Hematopoietic multipotent progenitor cell treated with erythropoietin and hydrocortisone succinate and interleukin-3 and kit ligand, for 4 days (in vitro differentiated cells): ENCODE measurements around the gene PIAS4.
"Not testable (repeated sequence)": the region's sequence is repeated elsewhere in the genome, so short reads cannot be mapped to it uniquely, and the experiment has no call there.

Experiments
- DNase-seq: peaks from one replicate; pipeline ENCODE4 v3.0.0-alpha.2; 2015

Gene PIAS4

GRCh38 chr19:3998667-3999412 is 8.7 kb upstream of the PIAS4 start:
- not testable (repeated sequence) for DNase-seq

DNA sequence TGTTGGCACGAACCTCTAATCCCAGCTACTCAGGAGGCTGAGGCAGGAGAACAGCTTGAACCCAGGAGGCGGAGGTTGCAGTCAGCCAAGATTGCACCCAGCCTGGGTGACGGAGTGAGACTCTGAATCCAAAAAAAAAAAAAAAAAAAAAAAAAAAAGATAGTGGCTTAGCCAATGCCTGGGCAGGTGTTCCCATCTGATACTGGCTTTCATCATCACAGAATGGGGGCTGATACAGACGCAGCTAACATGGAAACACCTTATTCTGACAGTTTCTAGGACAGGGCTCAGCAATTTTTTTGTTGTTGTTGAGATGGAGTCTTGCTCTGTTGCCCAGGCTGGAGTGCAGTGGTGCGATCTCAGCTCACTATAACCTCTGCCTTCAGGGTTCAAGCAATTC is 6.7 kb upstream of the PIAS4 start:
- not testable (repeated sequence) for DNase-seq

DNA sequence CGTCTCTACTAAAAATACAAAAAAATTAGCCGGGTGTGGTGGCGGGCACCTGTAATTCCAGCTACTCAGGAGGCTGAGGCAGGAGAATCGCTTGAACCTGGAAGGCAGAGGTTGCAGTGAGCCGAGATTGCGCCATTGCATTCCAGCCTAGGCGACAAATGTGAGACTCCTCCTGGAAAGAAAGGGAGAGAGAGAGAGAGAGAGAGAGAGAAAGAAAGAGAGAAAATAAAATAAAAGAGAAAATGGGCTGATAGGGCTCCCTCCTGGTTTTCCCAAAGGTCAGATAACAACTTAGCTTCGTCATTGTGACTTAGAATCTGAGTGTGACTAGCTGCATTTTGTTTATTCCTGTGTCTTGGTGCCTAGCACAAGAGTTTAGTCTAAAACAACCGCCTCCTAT is 2.1 kb upstream of the PIAS4 start:
- DNase-seq = not testable (repeated sequence)

- peak; percentile 59 for DNase-seq
Observed at GRCh38 chr19:4007836-4008539, 452 bp downstream of the PIAS4 start.

GRCh38 chr19:4009990-4010807 is 2.7 kb downstream of the PIAS4 start:
- no peak for DNase-seq

GRCh38 chr19:4010808-4011110 is 3.2 kb downstream of the PIAS4 start:
- DNase-seq = no peak

DNA sequence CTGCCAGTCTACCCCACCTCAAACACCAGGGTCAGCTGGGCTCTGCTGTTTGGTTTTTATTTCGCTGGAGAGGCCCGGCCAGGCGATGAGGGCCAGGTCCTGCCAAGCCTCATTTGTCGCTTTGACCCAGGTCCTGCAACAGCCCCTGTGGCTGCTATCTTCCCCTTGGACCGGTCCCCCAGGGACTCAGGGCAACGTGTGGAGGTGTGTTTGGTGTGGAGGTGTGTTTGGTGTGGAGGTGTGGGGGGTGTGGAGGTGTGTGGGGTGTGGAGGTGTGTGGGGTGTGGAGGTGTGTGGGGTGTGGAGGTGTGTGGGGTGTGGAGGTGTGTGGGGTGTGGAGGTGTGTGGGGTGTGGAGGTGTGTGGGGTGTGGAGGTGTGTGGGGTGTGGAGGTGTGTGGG is 3.9 kb downstream of the PIAS4 start:
- DNase-seq = not testable (repeated sequence)

DNA sequence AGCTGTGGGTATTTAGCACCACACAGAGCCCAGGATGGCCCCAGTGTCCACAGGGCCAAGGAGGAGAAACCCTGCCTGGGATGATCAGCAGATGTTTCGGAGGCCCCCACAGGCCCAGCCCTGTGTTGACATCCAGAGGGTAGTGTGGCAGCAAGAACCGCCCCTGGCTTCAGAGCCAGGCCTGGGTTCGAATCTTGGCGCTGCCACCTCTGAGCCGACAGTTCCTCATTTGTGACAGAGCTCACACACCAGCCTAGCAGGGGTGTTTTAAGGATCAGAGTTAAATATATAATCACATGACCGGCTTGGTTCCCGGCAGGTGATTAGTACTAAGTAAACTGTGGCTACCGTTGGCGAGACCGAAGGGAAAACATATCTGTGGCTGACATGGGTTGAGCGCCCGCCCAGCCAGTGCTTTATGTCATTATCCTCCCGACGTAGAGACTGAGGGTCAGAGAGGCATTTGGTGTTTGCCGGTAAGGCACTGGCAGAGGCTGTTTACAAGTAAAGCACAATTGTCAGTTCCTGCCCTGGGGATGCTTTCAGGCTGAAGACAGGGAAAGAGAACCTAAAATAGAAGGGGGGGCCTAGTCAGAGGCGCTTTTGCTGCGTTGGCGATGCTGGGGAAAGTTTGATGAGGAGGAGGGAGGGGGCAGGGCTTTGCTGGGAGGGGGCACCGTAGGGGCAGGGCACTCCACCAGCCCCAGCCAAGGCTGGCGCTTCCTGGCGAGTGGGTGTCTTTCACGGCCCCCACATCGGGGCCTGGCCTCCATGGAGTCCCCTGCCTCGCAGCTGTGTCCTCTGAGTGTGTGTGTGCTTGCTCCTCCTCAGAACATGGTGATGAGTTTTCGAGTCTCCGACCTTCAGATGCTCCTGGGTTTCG is 4.8 kb downstream of the PIAS4 start:
- no peak for DNase-seq

DNA sequence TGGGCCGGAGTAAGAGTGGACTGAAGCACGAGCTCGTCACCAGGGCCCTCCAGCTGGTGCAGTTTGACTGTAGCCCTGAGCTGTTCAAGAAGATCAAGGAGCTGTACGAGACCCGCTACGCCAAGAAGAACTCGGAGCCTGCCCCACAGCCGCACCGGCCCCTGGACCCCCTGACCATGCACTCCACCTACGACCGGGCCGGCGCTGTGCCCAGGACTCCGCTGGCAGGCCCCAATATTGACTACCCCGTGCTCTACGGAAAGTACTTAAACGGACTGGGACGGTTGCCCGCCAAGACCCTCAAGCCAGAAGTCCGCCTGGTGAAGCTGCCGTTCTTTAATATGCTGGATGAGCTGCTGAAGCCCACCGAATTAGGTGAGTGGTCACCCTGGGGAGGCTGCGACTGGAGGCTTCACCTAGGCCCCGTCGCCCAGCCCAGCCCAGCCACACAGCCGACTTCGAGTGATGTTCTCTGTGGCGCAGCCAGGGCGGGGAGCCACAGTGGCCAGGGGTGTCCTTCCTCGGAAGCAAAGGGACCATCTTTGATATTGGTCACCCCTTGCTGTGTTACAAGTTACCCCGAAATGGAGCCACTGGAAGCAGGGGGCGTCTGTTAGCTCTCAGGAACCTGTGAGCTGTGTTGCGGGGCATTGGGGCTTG is 5.6 kb downstream of the PIAS4 start:
- no peak for DNase-seq

DNA sequence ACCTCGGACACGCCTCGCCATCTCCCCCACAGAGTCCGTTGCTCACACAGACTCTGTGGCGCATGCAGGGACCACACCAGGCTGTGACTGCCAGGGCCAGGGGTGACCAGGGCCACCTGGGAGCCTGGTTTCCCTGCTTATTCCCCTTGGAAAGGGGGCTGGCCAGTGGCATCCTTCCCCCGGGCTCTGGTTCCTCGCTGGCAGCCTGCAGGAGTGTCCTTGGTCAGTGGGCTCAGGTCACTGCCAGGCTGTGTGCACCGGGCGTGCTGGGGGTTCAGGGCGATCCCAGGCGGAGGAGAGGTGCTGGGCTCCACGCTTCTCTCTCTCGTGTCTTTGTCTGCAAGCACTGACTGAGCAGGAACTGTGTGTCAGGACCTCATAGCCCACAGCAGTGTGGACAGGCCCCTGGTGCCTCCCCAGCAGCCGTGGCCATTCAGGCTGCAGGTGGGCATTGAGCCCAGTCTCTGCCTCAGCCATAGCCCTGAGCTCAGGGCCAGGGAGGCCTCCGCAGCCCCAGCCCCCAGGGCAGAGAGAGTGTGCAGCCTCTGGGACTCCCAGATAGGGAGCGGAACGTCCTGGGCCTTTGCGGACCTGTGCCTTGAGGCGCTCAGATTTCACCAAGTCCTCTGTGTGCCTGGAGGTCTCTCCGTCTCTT is 6.5 kb downstream of the PIAS4 start:
- DNase-seq = no peak

GRCh38 chr19:4014541-4015491 is 7.3 kb downstream of the PIAS4 start:
- DNase-seq = peak; percentile 37

DNA sequence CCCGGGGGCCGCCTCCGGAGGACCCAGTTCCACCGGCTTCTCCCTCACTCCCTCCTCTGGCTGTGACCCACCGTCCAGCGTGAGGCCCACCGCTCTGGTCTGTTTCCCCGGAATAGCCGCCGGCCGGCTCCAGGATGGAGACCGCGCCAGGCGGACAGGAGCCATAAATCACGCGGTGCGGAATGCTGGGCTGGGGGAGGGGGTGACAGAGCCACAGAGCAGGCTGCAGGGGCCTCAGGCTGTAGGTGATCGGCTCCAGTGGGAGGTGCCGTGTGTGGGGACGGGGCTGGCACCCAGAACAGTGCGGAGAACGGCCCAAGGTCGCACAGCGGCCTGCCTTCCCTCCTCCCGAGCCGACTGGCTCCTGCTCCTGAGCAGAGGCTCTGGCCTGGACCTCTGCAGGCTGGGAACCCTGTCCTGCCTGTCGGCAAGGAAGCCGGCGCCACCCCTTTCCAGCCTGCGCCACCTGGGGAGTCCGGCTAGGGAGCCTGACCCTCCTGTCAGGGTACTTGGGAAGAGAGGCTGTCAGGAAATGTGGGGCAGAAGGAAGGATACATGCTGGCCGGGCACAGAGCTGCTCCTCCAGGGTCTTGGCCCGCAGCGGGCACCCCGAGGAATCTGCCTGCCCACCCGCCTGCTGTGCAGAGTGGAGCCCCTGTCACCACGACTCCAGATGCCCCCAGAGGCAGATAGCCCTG is 8.3 kb downstream of the PIAS4 start:
- DNase-seq = no peak

DNA sequence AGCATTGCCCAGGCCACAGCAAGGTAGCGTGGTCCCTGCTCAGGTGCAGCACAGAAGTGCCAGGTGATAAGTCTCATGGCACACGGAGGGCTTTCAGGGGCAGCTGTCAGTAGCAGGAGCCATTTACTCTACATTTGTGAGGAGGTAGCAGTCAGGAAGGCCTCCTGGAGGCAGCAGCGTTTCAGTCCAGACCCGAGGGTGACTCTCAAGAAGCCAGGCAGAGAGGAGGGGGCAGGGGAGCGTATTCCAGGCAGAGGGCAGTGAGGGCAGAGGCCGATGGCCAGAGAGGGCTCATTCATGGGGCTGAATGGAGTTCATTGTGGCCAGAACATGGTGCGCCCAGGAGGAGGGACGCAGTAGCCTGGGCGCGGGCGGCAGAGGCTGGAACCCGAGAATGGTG is 8.9 kb downstream of the PIAS4 start:
- DNase-seq = no peak

GRCh38 chr19:4016903-4017638 is 9.5 kb downstream of the PIAS4 start:
- DNase-seq = no peak

DNA sequence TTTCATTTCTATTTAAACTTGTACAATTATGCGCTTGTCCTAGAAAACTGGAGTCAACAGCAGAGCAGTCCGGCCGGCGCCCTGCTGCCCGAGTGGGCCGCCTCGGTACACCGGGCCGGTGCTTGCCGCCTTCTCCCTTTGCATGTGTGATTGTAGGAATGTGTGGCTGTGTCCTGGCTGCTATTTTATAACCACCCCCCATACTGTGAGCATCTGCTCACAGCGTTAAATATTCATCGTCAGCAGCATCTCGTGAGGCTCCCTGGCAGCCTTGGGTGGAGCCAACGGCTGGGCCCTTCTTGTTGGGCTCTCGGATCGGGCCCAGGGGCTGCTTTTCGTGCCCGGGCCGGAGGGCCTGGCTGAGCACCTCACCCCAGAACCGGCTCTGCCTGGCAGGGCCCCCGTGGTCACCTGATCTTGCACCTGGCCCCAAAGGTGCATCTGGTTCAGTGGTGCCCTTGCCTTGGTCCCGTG is 10.6 kb downstream of the PIAS4 start:
- DNase-seq = no peak

- no peak for DNase-seq
Observed at GRCh38 chr19:4018775-4019504, 11.4 kb downstream of the PIAS4 start.

DNA sequence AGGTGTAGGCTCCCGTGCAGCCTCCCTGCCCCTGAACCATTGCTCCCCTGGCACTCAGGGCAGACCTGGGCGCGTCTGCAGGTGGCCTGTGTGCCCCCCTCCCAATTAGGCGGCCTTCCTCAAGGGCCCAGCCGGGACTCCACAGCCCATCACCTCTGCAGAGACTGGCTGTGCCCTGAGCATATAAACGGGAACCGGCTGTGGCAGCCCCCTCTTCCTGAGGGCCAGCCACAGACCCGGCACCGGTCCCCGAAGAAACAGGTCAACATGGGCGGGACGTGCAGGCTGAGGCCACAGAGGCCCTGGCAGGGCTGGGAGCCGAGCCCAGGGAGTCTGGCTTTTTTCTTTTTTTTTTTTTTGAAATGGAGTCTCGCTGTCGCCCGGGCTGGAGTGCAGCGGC is 12.0 kb downstream of the PIAS4 start:
- DNase-seq = no peak
